CD4-positive, alpha-beta T cell treated with Interleukin-1 beta for 1 hour (primary cell): Measurements from ENCODE around the gene RAB36.

ENCODE experiments used
- DNase-seq, 2 donors: peaks; one replicate each; pipeline ENCODE4 v3.0.0-alpha.2; 2020 to 2022

Gene RAB36

GRCh38 chr22:23161029-23161428 is 15.8 kb downstream of the RAB36 start:
- DNase-seq, result no peak

GRCh38 chr22:23161574-23161973 is 16.3 kb downstream of the RAB36 start:
- DNase-seq, result no peak

- DNase-seq, result no peak
Observed at GRCh38 chr22:23163665-23164064, 18.4 kb downstream of the RAB36 start.

GRCh38 chr22:23164091-23164490 is 18.8 kb downstream of the RAB36 start:
- no peak for DNase-seq

- DNase-seq, result no peak
Observed at GRCh38 chr22:23166042-23166831, 21.0 kb downstream of the RAB36 start.

GRCh38 chr22:23166841-23167616 is 21.8 kb downstream of the RAB36 start:
- no peak for DNase-seq

- no peak for DNase-seq
Observed at GRCh38 chr22:23168391-23169042, 23.2 kb downstream of the RAB36 start.

- DNase-seq, result no peak
Observed at GRCh38 chr22:23169043-23169406, 23.7 kb downstream of the RAB36 start.

- no peak for DNase-seq
Observed at GRCh38 chr22:23175817-23176644, 30.8 kb downstream of the RAB36 start.

GRCh38 chr22:23176645-23177027 is 31.4 kb downstream of the RAB36 start:
- no peak for DNase-seq

GRCh38 chr22:23177197-23177596 is 31.9 kb downstream of the RAB36 start:
- no peak for DNase-seq

- peak; percentile 63 to 65 for DNase-seq
Observed at GRCh38 chr22:23178512-23179254, 33.4 kb downstream of the RAB36 start.

- no peak for DNase-seq
Observed at GRCh38 chr22:23179381-23180299, 34.4 kb downstream of the RAB36 start.

- DNase-seq, result peak; percentile 70 to 71
Observed at GRCh38 chr22:23180301-23180892, 35.1 kb downstream of the RAB36 start, which contains the start of gene BCR. Gene BCR, plus strand, starts transcription at chr22:23180509. Its CDS starts 452 bp downstream, at chr22:23180961.

GRCh38 chr22:23180893-23181720 is 35.8 kb downstream of the RAB36 start:
- peak in 1 of 2 donors; percentile 33 for DNase-seq

- no peak for DNase-seq
Observed at GRCh38 chr22:23181721-23182308, 36.5 kb downstream of the RAB36 start.

- DNase-seq, result peak; percentile 51 to 58
Observed at GRCh38 chr22:23182309-23183060, 37.2 kb downstream of the RAB36 start.

- no peak for DNase-seq
Observed at GRCh38 chr22:23183061-23183698, 37.9 kb downstream of the RAB36 start.
